ENCODE measurements around the gene ABTB2.
"Not testable (repeated sequence)": the region's sequence is repeated elsewhere in the genome, so short reads cannot be mapped to it uniquely, and the experiment has no call there.

Gene ABTB2

GRCh38 chr11:34234086-34234740, 123.6 kb downstream of the ABTB2 start:
- DNase-seq: peak; percentile 41 to 66 (median 52)

GRCh38 chr11:34233215-34233614, 124.6 kb downstream of the ABTB2 start:
- no peak for DNase-seq

DNA sequence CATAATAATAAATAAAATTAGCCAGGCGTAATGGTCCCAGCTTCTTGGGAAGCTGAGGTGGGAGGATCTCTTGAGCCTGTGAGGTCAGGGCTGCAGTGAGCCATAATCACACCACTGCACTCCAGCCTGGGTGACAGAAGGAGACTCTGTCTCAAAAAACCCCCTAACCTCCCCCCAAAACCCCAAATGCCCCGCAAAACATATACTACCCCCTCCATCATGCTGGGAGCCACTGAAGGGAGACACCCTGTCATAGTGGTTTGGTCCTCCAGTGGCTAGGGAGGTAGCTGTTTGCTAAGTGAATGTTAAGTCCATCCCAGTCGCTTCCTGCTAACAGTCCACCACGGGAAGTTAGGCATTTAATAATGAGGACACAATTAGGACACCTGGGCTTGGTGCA, 125.0 kb downstream of the ABTB2 start:
- no peak for DNase-seq

DNA sequence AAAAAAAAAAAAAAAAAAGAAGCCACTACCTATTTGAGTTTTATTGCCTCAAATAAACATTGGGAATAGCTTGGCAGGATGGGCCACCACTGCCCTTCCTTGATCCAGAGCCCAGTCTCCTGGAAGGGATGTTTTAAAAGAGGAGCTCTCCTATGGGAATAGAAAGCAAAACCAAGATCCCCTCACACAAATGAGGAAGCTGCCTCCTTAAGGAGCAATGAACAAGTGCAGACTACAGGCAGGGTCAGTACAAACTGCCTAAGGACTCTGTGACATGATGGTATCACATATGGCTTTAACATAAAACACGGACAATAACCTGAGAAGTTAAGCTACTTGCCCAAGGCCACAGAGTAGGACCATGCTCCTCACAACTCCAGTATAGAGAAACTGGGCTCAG, 131.6 kb downstream of the ABTB2 start:
- DNase-seq: no peak

DNA sequence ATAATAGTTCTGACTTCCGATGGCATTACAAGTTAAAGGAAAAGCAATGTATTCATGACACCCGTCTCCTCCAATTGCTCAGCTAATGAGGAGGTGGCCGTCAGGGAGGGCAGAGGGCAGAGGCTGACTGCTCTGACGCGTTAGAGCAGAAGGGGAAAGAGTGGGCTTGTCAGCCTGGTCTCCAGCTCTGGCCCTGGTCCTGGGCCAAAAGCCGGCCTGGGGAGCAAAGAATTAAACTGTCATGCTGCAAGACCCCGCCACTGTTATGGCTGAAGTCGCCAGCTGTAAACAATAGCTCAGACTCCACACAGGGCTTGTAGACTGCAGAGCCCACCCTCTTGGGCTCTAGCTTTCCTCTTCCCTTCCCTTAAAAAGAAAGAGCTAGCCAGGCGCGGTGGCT, 132.7 kb downstream of the ABTB2 start:
- DNase-seq: no peak

- no peak for DNase-seq
Measured at GRCh38 chr11:34224434-34224966, 133.3 kb downstream of the ABTB2 start.

DNA sequence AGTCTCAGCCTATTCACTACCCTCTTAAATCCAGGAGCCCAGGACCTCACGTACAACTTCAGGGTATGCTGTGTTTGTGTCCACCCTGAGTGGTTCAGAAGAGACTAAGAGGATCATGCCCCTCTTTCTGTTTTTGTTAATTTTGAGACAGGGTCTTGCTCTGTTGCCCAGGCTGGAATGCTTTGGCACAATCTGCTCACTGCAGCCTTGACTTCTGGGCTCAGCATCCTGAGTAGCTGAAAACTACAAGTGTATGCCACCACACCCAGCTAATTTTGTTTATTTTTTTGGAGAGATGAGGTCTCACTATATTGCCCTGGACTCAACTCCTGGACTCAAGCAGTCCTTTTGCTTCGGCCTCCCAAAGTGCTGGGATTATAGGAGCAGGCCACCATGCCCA, 133.9 kb downstream of the ABTB2 start:
- no peak for DNase-seq

DNA sequence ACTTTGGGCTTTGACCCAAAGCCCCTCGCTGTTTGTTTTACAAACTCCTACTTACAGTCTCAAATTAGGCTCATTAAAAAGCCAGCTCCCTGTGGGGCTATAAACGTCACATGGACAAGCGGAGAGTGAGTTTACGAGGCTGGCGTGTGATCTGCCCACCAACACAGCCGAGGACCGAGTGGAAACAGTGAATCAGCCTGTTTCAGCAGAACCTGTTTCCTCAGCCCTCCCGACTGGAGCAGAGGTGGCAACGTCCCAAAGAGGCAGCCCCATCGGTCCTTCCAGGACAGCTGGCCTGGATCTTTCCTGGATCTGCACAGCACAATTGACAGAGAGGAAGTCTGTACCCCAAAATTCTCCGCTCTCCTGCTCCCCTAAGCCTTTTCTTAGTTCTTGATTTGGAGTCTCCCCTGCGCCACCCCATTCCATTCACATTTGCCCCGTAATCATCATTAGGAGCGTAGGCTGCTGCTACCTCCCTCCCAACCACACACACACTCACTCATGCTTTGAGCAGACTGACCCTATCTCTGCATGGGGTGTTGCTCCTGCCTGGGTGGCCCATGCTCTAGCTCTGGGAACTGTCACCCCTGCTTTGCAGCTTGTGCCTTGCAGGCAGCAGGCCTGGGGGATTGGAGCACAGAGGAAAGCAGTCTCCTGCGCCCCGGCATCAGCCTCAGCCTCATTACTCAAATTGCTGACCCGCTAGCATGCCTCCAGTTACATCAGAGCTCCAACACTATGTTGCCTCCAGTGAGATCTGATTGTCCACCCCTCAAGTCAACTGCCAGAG, 134.6 kb downstream of the ABTB2 start:
- no peak for DNase-seq

- no peak for DNase-seq
Measured at GRCh38 chr11:34222030-34222429, 135.8 kb downstream of the ABTB2 start.

DNA sequence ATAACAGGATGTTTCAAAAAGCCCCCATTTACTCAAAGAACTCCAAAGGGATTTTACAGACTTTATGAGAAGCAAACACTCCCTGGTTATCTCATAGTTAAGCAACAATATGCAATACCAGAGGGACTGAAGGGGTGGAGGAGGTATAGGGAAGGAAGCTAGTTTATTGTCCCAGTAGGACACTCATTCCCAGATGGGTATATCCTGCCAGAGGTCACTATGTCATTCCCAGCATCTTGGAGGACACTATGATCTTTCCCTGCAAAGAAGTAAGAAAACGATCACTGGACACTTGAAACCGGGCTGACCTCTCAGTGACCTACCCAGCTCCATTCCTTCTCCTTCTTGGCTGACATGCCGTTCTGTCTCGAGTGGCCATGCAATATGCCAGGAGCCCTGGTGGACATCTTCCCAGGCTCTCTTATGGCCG, 137.9 kb downstream of the ABTB2 start:
- no peak for DNase-seq

DNA sequence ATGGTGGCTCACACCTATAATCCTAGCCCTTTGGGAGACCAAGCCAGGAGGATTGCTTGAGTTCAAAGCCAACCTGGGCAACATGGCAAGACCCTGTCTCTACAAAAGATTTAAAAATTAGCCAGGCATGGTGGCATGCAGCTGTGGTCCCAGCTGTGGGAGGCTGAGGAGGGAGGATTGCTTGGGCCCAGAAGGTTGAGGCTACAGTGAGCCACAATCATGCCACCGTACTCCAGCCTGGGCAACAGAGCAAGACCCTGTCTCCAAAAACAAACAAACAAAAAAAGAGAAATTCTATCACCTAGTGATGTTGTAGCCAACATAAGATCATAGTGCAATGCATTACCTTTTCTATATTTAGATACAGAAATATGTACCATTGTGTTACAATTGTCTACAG, 138.5 kb downstream of the ABTB2 start:
- no peak for DNase-seq

DNA sequence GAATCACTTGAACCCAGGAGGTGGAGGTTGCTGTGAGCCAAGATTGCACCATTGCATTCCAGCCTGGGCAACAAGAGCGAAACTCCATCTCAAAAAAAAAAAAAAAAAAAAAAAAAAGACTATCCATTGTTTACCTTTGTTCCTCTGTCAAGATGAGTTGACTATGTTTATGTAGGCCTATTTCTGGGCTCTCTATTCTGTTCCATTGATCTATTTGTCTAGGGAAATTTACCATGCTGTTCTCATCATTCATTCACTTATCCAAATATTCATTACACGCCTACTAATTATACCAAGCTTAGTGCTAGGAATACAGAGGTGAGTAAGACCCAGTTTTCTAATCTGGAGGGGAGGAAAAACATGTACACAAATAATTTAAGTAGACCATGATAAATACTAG, 139.1 kb downstream of the ABTB2 start:
- not testable (repeated sequence) for DNase-seq

- no peak for DNase-seq
Measured at GRCh38 chr11:34218067-34218466, 139.7 kb downstream of the ABTB2 start.

DNA sequence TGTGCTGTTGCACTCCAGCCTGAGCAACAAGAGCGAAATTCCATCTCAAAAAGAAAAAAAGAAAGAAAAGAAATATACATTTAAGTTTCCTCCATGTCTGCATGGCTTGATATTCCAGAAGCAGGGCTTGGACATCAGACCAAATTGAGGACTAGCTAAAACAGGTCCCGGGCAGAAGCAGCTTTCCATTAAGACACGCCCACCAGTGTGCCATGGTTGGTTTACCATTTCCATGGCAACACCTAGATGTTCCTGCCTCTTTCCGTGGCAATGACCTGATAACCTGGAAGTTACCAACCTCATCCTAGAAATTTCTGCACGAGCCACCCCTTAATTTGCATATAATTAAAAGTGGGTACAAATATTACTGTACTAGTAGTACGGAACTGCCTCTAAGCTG, 141.1 kb downstream of the ABTB2 start:
- DNase-seq: no peak

DNA sequence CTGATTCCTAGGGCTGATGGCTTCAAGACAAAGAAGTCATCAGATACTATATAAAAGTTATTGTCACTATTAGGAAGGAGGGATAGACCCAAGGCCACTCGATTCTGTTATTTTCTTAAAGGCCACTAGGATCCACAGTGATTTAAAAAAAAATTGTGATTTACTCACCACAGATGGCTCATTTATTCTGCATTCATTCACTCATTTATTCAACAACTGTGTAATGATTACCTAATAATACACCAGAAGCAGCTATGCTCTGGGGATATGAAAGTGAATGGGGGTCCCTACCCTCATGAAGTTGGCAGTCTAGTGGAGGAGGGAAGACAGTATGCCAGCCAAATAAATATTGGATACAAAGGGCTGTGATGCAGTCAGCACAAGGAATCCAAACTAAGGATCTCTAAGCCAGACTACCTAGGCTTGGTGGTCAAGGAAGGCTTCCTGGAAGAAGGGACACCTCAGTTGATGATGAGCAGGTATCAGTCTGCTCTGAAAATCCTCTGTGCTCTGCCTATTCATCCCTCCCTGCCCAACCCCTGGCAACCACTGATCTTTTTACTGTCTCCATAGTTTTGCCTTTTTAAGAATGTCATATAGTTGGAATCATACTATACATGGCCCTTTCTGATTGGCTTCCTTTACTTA, 141.9 kb downstream of the ABTB2 start:
- no peak for DNase-seq

DNA sequence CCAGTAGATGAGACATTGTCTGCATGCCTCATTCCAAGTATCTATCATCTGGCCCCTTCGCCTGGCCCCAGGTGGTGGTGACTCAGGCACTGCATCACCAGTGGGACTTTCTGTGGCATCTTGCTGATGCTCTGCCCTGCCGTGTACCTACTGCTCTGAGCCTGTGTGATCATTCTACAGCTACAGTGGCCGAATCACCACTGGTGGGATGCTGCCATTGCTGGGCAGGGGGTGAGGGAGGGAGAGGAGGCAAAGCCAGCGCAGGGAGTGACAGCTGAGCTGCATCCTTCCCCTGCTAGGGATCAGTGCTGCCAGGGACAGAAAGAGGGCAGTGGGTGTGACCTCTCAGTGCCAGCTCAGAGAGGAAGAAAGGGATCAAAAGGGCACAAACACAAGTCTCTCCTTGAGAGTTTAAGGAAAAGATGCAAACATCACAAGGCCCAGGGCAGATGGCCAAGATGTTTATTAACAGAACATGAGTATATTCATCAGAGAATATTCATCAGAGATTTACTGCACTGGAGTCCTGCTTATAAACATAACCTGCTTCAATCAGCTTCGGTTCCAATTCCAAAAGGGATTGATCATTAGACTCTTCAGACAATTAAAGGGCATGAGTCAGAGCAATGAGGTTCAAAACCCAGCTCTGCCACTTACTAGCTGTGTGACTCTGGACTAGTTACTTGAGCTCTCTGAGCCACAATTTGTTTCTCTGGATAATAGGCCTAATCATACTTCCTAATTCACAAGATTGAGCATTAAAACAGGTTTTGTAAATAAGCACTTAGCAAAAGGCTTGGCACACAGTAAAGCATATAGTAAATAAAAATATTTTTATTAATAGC, 142.6 kb downstream of the ABTB2 start:
- no peak for DNase-seq

DNA sequence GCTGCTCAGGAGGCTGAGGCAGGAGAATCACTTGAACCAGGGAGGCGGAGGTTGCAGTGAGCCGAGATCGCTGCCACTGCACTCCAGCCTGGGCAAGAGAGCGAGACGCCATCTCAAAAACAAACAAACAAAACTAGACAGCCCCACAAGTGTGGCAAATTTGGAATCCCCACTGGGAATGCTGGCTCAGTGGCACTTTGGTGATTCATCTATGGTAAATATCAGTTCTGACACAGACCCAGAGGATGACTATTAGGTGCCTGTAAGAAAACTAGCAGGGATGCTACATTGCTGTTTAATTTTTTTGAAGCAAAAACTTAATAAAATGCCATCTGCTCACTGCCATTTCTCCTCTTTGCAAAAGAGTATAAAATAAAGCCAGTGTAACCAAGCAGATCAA, 144.4 kb downstream of the ABTB2 start:
- DNase-seq: no peak

DNA sequence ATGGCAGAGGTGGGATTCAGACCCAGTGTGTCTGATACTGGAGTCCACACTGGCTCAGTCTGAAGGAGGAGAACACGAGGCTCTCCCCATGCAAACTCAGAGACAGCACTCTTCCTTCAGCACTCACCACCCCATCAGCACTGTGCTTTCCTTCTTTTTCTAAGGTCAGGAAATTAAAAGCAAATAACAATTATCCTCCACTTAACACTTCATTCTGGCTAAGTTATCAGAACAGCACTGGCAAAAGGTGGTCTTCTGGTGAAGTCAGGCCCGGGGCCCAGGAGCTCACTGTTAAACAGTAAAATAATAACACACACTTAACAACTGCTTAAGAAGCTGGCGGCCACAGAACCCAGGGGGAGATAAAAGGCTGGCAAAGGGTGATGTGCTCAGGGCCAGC, 145.2 kb downstream of the ABTB2 start:
- DNase-seq: no peak

- DNase-seq: no peak
Measured at GRCh38 chr11:34209809-34210208, 148.0 kb downstream of the ABTB2 start.

DNA sequence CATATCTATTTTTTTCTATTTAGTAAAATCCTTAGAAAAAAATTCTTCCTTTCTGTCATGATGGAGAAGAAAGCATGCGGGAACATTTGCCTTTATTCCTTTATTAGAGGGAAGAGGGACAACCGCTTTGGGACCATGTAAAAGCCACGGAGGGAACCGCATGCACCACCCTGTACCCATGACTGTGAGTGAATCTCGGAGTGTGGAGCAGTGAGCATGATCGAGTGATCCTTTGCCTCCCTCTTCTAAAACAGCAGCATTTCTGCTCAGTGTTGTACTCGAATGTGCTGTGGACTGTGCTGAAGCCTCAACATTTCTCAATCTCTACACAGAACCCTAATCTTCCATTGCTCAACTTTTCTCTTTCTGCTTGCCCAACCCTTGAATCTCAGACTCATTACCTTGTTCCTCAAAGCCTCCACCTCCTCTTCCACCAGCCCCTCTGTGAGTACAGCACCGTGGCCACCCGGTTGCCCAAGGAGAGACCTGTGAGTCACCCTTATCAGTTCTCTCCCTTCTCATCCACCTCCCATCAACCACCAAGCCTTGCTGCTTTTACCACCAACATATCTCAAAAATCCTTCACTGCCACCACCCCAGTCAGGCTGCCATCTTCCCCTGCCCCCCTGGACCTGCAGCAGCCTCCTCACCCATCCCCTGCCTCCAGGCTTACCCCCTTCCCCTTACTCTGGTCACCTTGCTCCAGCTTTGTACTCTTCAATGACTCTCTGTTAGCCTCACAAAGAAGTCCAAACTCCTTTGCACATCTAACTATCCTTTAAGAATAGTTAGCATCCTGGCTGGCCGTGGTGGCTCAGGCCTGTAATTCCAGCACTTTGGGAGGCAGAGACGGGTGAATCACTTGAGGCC, 149.3 kb downstream of the ABTB2 start:
- no peak for DNase-seq

DNA sequence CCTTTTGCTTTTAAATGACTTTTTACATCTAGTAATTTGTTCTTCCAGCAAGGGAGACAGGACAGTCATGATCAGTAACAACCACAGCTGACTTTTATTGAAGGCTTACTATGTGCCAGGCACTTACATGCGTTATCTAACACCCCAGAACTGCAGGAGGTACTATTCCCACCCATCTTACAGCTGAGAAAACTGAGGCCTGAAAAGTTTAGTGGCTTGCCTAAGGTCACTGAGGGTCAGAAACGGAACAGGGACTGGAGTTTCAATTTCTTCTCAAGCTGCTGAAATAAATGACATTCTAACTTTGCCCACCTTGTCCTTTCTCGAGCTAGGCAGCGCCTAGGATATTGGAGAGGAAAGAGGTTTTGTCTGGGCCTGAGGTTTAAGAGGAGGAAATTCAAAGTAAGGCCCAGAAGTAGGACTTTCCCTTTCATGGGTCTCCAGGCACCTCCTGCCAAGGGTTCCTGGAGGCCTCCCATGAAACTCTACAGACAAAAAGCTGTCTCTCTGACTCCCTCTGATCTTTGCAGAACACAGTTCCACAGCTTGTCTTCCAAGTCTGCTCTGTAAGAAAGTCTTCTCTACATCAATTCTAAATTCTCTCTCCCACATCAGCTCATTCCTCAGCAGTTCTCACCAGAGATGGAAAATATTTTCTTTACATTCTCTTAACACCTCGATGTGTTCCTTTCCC, 150.2 kb downstream of the ABTB2 start:
- no peak for DNase-seq
